ENCODE data around the gene CXCL14. TPM values are rescaled to one million over a fixed set of nuclear protein-coding genes. Genes with fewer than 3 reads are reported as not detected.
A peak's percentile ranks its signal among the peaks of the same experiment; 100 is the strongest.

CXCL14 gene
- total RNA-seq, 1 donor from 2014 or later = 0.38 TPM

GRCh38 chr5:135557076-135557838 is 21.5 kb downstream of the CXCL14 start:
- no peaks in the 10 kb centered on the region for H3K36me3 ChIP-seq
- no peak overlapping the region for H3K4me3 ChIP-seq
- H3K27me3 ChIP-seq = peaks cover 49% of the 10 kb centered on the region
- H3K4me1 ChIP-seq = no peaks in the 10 kb centered on the region
- H3K9me3 ChIP-seq = no peaks in the 10 kb centered on the region
- intact Hi-C loops (cut with DNase I) = no loop called here
- ATAC-seq (no peak), DNase-seq (no peak)
- no peak overlapping the region for H3K27ac ChIP-seq
- no peak for TF ChIP-seq CTCF (IDR thresholded peaks at IDR 0.05)

GRCh38 chr5:135556620-135557019 is 22.2 kb downstream of the CXCL14 start:
- no peaks in the 10 kb centered on the region for H3K36me3 ChIP-seq
- TF ChIP-seq CTCF (IDR thresholded peaks at IDR 0.05) = no peak
- H3K4me1 ChIP-seq = no peaks in the 10 kb centered on the region
- no peak overlapping the region for H3K4me3 ChIP-seq
- H3K9me3 ChIP-seq = no peaks in the 10 kb centered on the region
- H3K27me3 ChIP-seq = peaks cover 49% of the 10 kb centered on the region
- H3K27ac ChIP-seq = no peak overlapping the region
- intact Hi-C loops (cut with DNase I) = no loop called here
- no peak for DNase-seq
- no peak for ATAC-seq

GRCh38 chr5:135555530-135555929 is 23.3 kb downstream of the CXCL14 start:
- DNase-seq = no peak
- Histone ChIP-seq H3K9me3 (no peaks in the 10 kb centered on the region), H3K4me1 (no peaks in the 10 kb centered on the region), H3K27me3 (peaks cover 55% of the 10 kb centered on the region), H3K27ac (no peak overlapping the region), H3K36me3 (no peaks in the 10 kb centered on the region), H3K4me3 (no peak overlapping the region)
- no peak for TF ChIP-seq CTCF (IDR thresholded peaks at IDR 0.05)
- ATAC-seq = no peak
- intact Hi-C loops (cut with DNase I) = no loop called here

- intact Hi-C loops (cut with DNase I) = loop anchor here (5.0 kb wide), 1 partner anchor 92 kb away; no protein-coding TSS in a partner anchor
- Histone ChIP-seq H3K27me3 (peaks cover 48% of the 10 kb centered on the region), H3K9me3 (no peaks in the 10 kb centered on the region), H3K36me3 (no peaks in the 10 kb centered on the region), H3K27ac (no peak overlapping the region), H3K4me1 (no peaks in the 10 kb centered on the region), H3K4me3 (no peak overlapping the region)
- DNase-seq (no peak), ATAC-seq (peak; percentile 42)
- no peak for TF ChIP-seq CTCF (IDR thresholded peaks at IDR 0.05)
Measured at GRCh38 chr5:135553688-135554462, 24.9 kb downstream of the CXCL14 start.

- no peak overlapping the region for H3K27ac ChIP-seq
- H3K4me3 ChIP-seq = no peak overlapping the region
- H3K36me3 ChIP-seq = no peaks in the 10 kb centered on the region
- intact Hi-C loops (cut with DNase I) = loop anchor here (5.0 kb wide), 1 partner anchor 90 kb away; no protein-coding TSS in a partner anchor
- ATAC-seq = peak; percentile 88
- H3K27me3 ChIP-seq = peaks cover 52% of the 10 kb centered on the region
- H3K9me3 ChIP-seq = no peaks in the 10 kb centered on the region
- no peak for DNase-seq
- TF ChIP-seq CTCF (IDR thresholded peaks at IDR 0.05) = peak; percentile 86
- H3K4me1 ChIP-seq = no peaks in the 10 kb centered on the region
Measured at GRCh38 chr5:135551593-135552447, 27.0 kb downstream of the CXCL14 start.
